Fibroblast of the aortic adventitia (primary cell): ENCODE results near the gene ACTL6A. TPM values are rescaled to one million over a fixed set of nuclear protein-coding genes. Genes with fewer than 3 reads are reported as not detected.
"Not testable (repeated sequence)": the region's sequence is repeated elsewhere in the genome, so short reads cannot be mapped to it uniquely, and the experiment has no call there.

Experiments used
- DNase-seq: peaks from one replicate; pipeline ENCODE4 v3.0.0-alpha.2; 2010; ENCODE audit warnings: low read depth
- H3K4me3 ChIP-seq: 2 replicates; pipeline ENCODE4 v1.5.1; 2011; ENCODE audit warnings: low read depth, mild to moderate bottlenecking, control low read depth, low read length, moderate library complexity
- total RNA-seq: library from RNA; depleted of rRNA; stranded (reverse); fragments of >200 nt; gene quantifications from 2 replicates; pipeline ENCODE4 v1.2.3, GENCODE V29; 2012; ENCODE audit warnings: low replicate concordance
- TF ChIP-seq, protein P1 (sequence below): IDR thresholded peaks from 2 replicates; pipeline ENCODE4 v1.5.1; 2011; ENCODE audit warnings: mild to moderate bottlenecking, low read length, control low read depth, inconsistent platforms; ENCODE audit not compliant: insufficient read depth

The ACTL6A gene
- total RNA-seq = 72.8 and 154 TPM in 2 replicates

GRCh38 chr3:179562591-179563270 is at the start of gene ACTL6A:
Gene ACTL6A (plus strand): TSS chr3:179562926. CDS start chr3:179563093, 167 bp downstream.
- peak; percentile 99 for DNase-seq
- peak within 1 kb of the TSS; percentile 88 for H3K4me3 ChIP-seq
- TF ChIP-seq, protein P1, sequence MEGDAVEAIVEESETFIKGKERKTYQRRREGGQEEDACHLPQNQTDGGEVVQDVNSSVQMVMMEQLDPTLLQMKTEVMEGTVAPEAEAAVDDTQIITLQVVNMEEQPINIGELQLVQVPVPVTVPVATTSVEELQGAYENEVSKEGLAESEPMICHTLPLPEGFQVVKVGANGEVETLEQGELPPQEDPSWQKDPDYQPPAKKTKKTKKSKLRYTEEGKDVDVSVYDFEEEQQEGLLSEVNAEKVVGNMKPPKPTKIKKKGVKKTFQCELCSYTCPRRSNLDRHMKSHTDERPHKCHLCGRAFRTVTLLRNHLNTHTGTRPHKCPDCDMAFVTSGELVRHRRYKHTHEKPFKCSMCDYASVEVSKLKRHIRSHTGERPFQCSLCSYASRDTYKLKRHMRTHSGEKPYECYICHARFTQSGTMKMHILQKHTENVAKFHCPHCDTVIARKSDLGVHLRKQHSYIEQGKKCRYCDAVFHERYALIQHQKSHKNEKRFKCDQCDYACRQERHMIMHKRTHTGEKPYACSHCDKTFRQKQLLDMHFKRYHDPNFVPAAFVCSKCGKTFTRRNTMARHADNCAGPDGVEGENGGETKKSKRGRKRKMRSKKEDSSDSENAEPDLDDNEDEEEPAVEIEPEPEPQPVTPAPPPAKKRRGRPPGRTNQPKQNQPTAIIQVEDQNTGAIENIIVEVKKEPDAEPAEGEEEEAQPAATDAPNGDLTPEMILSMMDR = no peak

DNA sequence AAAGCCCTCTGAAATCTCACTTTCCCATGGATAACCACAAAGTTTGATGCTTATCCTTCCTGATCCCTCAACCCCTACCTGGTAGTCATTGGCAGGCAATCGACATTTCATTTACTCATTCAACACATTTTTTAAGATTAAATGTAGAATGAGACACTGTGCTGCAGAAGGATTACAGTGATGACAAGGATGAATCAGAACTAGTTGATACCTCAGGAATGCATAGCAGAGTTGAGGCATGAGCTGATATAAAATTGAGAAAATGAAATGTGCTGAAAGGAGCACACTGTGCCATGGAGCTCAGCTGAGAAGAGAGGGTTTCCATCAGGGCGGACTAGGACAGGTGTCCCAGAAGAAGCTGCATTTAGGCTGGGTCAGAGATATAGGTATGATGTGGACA is 48.9 kb upstream of the ACTL6A start:
- no peak for DNase-seq
- H3K4me3 ChIP-seq = no peak overlapping the region
- TF ChIP-seq, protein P1 = no peak

- not testable (repeated sequence) for DNase-seq, H3K4me3 ChIP-seq
Measured at GRCh38 chr3:179516461-179517251, 46.1 kb upstream of the ACTL6A start.

DNA sequence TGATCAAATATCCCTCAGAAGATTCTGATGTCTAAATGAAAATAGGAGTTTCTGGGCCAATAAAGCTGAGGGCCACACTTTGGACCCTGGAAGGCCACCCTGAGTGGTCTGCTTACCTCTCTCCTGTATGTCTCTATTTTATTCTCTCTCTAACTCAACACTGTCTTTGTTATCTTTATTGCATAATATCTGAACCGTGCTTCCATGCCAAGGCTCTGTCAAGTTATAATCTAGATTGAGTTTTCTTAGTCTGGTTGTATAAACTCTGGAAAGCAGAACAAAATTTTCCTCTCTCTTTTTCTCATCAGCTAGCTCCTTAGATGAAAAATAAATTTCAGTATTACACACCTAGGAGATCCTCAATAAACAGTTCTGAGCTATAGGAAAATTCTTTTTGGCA is 36.2 kb upstream of the ACTL6A start:
- peak; percentile 34 for DNase-seq
- TF ChIP-seq, protein P1 = no peak
- no peak overlapping the region for H3K4me3 ChIP-seq

DNA sequence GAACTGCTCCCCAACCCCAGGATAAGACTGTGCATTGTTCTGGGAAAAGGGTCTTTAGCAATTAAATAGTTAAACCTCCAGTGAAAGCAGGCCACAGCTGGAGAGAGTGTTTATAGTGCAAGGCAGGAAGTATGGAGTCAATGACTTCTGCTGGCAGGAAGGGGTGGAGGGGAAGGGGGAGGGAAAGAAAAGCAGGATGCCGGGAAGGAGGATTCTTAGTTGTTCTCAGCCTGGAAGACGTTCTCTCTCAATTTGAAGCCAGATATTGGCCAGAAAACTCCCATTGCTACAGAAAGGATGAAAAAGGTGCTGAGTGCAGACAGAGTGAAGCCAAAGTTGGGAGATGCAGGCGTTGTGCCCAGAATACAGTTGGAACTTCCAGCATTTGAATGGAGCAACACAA is 35.7 kb upstream of the ACTL6A start:
- peak overlapping the region; percentile 46 for H3K4me3 ChIP-seq
- TF ChIP-seq, protein P1 = no peak
- DNase-seq = peak; percentile 87

DNA sequence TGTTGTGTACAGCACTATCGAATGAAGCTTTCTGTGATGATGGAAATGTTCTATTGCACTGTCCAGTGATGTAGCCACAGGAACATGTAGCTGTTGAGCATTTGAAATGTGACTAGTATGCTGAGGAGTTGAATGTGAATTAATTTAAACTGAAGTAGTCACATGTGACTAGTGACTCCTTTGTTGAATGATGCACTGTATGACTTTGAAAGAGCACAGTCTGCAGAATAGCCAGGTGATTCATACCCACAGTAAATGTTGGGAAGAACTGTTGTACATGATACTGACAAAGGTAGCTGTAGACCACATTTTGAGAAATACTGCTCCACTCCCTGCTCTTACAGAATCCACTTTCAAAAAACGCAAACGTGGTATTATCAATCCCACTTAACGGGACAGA is 34.0 kb upstream of the ACTL6A start:
- H3K4me3 ChIP-seq = no peak overlapping the region
- DNase-seq = no peak
- TF ChIP-seq, protein P1 = no peak

DNA sequence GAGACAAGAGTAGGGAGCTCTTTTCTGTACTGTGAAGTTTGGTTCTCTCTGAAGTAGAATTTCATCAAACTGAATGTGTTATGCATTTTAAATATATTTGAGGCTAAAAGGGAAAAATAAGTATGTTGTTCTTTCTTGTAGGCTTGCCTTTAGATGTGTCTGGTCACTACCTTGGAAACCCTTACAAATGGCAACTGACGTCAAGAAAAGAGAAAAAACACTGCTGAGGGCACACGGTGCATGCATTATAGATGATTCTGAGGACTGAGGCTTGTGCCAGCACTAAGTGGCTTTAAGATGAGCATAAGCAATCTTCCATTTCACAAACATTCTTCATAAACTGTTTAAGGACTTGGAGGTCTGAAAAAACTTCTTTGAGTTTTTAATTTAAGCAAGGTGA is 31.1 kb upstream of the ACTL6A start:
- TF ChIP-seq, protein P1 = no peak
- no peak overlapping the region for H3K4me3 ChIP-seq
- DNase-seq = no peak
